DOHH2 (cell line): ENCODE results near the gene TEPSIN.

Experiments
- EZH2phosphoT487 ChIP-seq: fragments of 200-600 bp; sonication (generic); IDR thresholded peaks from 2 replicates; pipeline ENCODE4 v1.6.1; 2017; ENCODE audit warnings: borderline replicate concordance, mild to moderate bottlenecking, antibody characterized with exemption, low read length, moderate library complexity, mixed read lengths
- TF ChIP-seq, protein P1 (sequence below): fragments of 200-600 bp; sonication (generic); IDR thresholded peaks from one replicate; pipeline ENCODE4 v1.5.1; 2014; ENCODE audit warnings: antibody characterized with exemption, mild to moderate bottlenecking, low read depth, low read length; ENCODE audit not compliant: poor library complexity, severe bottlenecking

DNA sequence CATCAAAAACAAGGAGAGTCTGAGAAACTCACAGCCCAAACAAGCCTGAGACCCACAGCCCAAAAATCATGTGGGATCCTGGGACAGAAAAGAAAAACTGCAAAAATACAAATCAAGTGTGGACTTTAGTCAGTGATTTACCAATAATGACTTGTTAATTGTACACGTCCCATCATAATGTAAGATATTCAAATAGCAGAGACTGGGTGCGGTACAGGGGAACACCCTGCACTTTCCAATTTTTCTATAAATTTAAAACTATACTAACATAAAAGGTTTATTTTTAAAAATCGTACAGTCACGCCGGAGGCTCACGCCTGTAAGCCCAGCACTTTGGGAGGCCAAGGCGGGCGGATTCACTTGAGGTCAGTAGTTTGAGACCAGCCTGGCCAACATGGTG is 24.9 kb downstream of the TEPSIN start:
- TF ChIP-seq, protein P1, sequence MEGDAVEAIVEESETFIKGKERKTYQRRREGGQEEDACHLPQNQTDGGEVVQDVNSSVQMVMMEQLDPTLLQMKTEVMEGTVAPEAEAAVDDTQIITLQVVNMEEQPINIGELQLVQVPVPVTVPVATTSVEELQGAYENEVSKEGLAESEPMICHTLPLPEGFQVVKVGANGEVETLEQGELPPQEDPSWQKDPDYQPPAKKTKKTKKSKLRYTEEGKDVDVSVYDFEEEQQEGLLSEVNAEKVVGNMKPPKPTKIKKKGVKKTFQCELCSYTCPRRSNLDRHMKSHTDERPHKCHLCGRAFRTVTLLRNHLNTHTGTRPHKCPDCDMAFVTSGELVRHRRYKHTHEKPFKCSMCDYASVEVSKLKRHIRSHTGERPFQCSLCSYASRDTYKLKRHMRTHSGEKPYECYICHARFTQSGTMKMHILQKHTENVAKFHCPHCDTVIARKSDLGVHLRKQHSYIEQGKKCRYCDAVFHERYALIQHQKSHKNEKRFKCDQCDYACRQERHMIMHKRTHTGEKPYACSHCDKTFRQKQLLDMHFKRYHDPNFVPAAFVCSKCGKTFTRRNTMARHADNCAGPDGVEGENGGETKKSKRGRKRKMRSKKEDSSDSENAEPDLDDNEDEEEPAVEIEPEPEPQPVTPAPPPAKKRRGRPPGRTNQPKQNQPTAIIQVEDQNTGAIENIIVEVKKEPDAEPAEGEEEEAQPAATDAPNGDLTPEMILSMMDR, result no peak
- no peak for TF ChIP-seq EZH2phosphoT487
